AG10803 (cell line): Measurements from ENCODE around the gene PPFIA1.

Experiments used
- DNase-seq: peaks from one replicate; pipeline ENCODE4 v3.0.0; 2010; ENCODE audit warnings: low read depth
- H3K4me3 ChIP-seq: 2 replicates; pipeline ENCODE4 v1.5.1; 2011; ENCODE audit warnings: mild to moderate bottlenecking, low read length, control low read depth
- TF ChIP-seq, protein P1 (sequence below): conservative IDR thresholded peaks from 2 replicates; pipeline ENCODE4 v1.5.1; 2011; ENCODE audit warnings: mild to moderate bottlenecking, low read length, control low read depth, inconsistent platforms

The PPFIA1 gene

DNA sequence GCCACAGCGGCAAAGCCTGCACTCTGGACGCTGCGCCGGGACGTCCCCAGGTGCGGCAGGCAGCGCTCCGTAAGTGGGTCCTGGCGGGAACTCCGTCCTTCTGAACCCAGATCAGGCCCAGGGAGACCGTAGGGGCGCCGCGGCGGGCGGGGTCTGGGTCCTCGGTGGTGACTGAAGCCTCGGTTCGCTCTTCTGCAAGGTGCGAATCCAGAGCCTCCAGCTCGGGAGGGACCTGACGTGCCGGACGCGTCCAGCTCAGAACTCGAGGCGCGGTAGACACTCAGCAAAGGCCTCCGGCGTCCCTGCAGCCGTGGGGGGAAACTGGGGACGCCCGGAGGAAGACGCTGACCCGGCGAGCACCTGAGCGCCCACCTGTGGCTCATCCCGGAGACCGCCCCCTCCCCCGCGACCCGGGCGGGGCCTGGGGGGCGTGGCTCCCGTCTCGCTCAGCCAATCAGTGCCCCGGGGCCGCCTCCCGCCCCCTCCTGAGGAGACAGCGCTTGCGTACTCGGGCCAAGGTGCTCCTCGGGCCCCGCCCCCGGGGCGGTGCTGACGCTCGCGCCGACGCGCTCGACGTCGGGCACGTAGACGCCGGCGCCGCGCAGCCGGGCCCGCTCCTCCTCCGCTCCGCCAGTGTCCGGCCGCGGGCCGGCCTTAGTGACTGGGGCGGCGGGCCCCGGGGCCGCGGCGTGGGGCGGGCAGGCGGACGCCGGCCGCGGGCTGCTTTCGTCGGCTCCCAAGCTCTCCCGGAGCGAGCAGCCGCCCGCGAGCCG, at the start of gene PPFIA1:
Gene PPFIA1, plus strand, starts transcription at position 587 of the 773 bp plus-strand sequence. CDS start 1,483 bp downstream, outside the sequence.
- TF ChIP-seq, protein P1, sequence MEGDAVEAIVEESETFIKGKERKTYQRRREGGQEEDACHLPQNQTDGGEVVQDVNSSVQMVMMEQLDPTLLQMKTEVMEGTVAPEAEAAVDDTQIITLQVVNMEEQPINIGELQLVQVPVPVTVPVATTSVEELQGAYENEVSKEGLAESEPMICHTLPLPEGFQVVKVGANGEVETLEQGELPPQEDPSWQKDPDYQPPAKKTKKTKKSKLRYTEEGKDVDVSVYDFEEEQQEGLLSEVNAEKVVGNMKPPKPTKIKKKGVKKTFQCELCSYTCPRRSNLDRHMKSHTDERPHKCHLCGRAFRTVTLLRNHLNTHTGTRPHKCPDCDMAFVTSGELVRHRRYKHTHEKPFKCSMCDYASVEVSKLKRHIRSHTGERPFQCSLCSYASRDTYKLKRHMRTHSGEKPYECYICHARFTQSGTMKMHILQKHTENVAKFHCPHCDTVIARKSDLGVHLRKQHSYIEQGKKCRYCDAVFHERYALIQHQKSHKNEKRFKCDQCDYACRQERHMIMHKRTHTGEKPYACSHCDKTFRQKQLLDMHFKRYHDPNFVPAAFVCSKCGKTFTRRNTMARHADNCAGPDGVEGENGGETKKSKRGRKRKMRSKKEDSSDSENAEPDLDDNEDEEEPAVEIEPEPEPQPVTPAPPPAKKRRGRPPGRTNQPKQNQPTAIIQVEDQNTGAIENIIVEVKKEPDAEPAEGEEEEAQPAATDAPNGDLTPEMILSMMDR = no peak
- DNase-seq = peak; percentile 91
- H3K4me3 ChIP-seq = peak within 1 kb of the TSS; percentile 87

DNA sequence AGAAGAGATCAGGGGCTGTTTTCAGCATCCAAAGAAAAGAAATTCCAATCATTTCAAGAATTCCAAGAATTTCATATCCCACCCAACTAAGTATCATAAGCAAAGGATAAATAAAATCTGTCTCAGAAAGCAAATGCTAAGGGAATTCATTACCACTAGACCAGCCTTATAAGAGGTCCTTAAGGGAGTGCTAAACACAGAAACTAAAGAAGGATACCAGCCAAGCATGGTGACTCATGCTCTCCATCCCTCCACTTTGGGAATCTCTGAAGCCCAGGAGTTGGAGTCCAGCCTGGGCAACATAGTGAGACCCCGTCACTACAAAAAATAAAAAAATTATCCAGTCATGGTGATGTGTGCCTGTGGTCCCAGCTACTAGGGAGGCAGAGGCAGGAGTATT, 49.6 kb upstream of the PPFIA1 start:
- TF ChIP-seq, protein P1 = no peak
- H3K4me3 ChIP-seq = no peak overlapping the region
- no peak for DNase-seq

GRCh38 chr11:70225681-70226177, 44.8 kb upstream of the PPFIA1 start:
- TF ChIP-seq, protein P1 = no peak
- no peak overlapping the region for H3K4me3 ChIP-seq
- no peak for DNase-seq

- TF ChIP-seq, protein P1 = no peak
- H3K4me3 ChIP-seq = no peak overlapping the region
- DNase-seq = no peak
Observed at GRCh38 chr11:70226183-70226582, 44.3 kb upstream of the PPFIA1 start.

DNA sequence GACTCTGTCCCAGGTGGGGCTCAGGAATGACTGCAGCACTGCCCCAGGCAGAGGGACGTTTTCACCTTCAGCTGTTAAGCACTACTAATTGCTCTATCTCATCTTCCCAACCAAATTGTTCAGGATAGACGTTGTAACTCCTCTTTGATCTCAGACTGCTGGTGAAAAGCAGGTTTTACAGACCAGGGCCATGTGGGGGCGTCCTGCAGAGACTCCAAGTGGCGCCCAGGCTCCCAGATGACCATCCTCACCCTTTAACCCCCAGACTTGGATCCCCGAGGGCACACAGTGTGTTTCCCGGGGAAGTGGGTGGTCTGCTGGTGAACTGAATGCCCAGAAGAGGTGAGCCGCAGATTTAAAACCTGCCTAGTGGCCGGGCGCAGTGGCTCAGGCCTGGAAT, 43.5 kb upstream of the PPFIA1 start:
- TF ChIP-seq, protein P1 = no peak
- DNase-seq = no peak
- no peak overlapping the region for H3K4me3 ChIP-seq

DNA sequence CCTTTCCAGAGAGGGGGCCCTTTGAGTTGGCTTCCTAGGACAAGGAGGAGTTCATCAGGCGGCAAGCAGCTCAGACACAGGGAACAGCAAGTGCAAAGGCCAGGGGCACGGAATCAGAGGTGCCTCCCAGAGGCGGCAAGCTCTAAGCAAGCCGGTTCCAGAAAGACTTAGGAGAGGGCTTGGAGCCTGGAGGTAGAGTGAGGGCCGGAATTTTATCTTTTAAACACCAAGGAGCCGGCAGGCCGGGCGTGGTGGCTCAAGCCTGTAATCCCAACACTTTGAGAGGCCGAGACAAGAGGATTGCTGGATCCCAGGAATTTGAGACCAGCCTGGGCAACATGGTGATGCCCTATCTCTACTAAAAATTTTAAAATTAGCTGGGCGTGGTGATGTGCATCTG, 40.8 kb upstream of the PPFIA1 start:
- H3K4me3 ChIP-seq = no peak overlapping the region
- TF ChIP-seq, protein P1 = no peak
- DNase-seq = no peak
